H9 (cell line): ENCODE results near the gene WDR36. TPM values are rescaled to one million over a fixed set of nuclear protein-coding genes. Genes with fewer than 3 reads are reported as not detected.

Experiments used
- DNase-seq: peaks from one replicate; pipeline ENCODE4 v3.0.0-alpha.2; 2017
- H2AFZ ChIP-seq: one replicate; pipeline ENCODE4 v1.6.1; 2013; ENCODE audit warnings: mild to moderate bottlenecking, low read length, control low read depth, moderate library complexity
- H2AK5ac ChIP-seq: 2 replicates; pipeline ENCODE4 v1.6.1; 2013; ENCODE audit warnings: low read length, control low read depth, mixed read lengths; ENCODE audit not compliant: insufficient read length
- H2BK120ac ChIP-seq: one replicate; pipeline ENCODE4 v1.6.1; 2013; ENCODE audit warnings: low read depth, mild to moderate bottlenecking, low read length, control low read depth, inconsistent platforms; ENCODE audit not compliant: poor library complexity, severe bottlenecking
- H2BK12ac ChIP-seq: 2 replicates; pipeline ENCODE4 v1.6.1; 2013; ENCODE audit warnings: low read length, control low read depth, mixed read lengths, low read depth; ENCODE audit not compliant: insufficient read length
- H2BK15ac ChIP-seq: 2 replicates; pipeline ENCODE4 v1.6.1; 2013; ENCODE audit warnings: low read depth, low read length, control low read depth
- H2BK20ac ChIP-seq: one replicate; pipeline ENCODE4 v1.6.1; 2013; ENCODE audit warnings: low read depth, mild to moderate bottlenecking, low read length, control low read depth, inconsistent platforms; ENCODE audit not compliant: poor library complexity, severe bottlenecking
- H2BK5ac ChIP-seq: 2 replicates; pipeline ENCODE4 v1.6.1; 2013; ENCODE audit warnings: low read length, control low read depth, mixed read lengths; ENCODE audit not compliant: insufficient read length
- H3K14ac ChIP-seq: 2 replicates; pipeline ENCODE4 v1.6.1; 2013; ENCODE audit warnings: low read length, control low read depth; ENCODE audit not compliant: insufficient read depth
- H3K18ac ChIP-seq: 2 replicates; pipeline ENCODE4 v1.6.1; 2013; ENCODE audit warnings: low read depth, mild to moderate bottlenecking, mixed read lengths, low read length, control low read depth; ENCODE audit not compliant: insufficient read length
- H3K23ac ChIP-seq: 2 replicates; pipeline ENCODE4 v1.6.1; 2013; ENCODE audit warnings: low read length, control low read depth, mixed read lengths, low read depth; ENCODE audit not compliant: insufficient read length
- H3K23me2 ChIP-seq: 2 replicates; pipeline ENCODE4 v1.6.1; 2013; ENCODE audit warnings: low read depth, mild to moderate bottlenecking, mixed read lengths, low read length, control low read depth; ENCODE audit not compliant: insufficient read length, poor library complexity, severe bottlenecking
- H3K27ac ChIP-seq: 2 replicates; pipeline ENCODE4 v1.5.1; 2013; ENCODE audit warnings: low read length, control low read depth, mixed read lengths, low read depth; ENCODE audit not compliant: insufficient read length
- H3K27me3 ChIP-seq: 2 replicates; pipeline ENCODE4 v1.6.1; 2013; ENCODE audit warnings: low read length, control low read depth, inconsistent platforms; ENCODE audit not compliant: insufficient read depth
- H3K4ac ChIP-seq: 2 replicates; pipeline ENCODE4 v1.6.1; 2013; ENCODE audit warnings: low read depth, mild to moderate bottlenecking, control low read depth, inconsistent platforms, low read length, moderate library complexity
- H3K4me1 ChIP-seq: 2 replicates; pipeline ENCODE4 v1.6.1; 2013; ENCODE audit warnings: low read length, control low read depth, inconsistent platforms; ENCODE audit not compliant: insufficient read depth
- H3K4me2 ChIP-seq: 2 replicates; pipeline ENCODE4 v1.6.1; 2013; ENCODE audit warnings: low read length, control low read depth, mixed read lengths; ENCODE audit not compliant: insufficient read length, insufficient read depth
- H3K56ac ChIP-seq: 2 replicates; pipeline ENCODE4 v1.6.1; 2013; ENCODE audit warnings: low read depth, mild to moderate bottlenecking, mixed read lengths, low read length, control low read depth; ENCODE audit not compliant: insufficient read length
- H3K79me1 ChIP-seq: 2 replicates; pipeline ENCODE4 v1.6.1; 2013; ENCODE audit warnings: low read depth, mild to moderate bottlenecking, moderate library complexity, low read length, control low read depth, inconsistent platforms; ENCODE audit not compliant: insufficient read depth, poor library complexity, severe bottlenecking
- H3K79me2 ChIP-seq: 2 replicates; pipeline ENCODE4 v1.6.1; 2013; ENCODE audit warnings: low read length, control low read depth, inconsistent platforms; ENCODE audit not compliant: insufficient read depth
- H3K9ac ChIP-seq: 2 replicates; pipeline ENCODE4 v1.6.1; 2013; ENCODE audit warnings: low read length, control low read depth, mixed read lengths; ENCODE audit not compliant: insufficient read length; ENCODE audit errors: extremely low read depth
- H3K9me3 ChIP-seq: one replicate; pipeline ENCODE4 v1.6.1; 2013; ENCODE audit warnings: low read depth, low read length, inconsistent platforms; ENCODE audit not compliant: control insufficient read depth
- H3T11ph ChIP-seq: one replicate; pipeline ENCODE4 v1.6.1; 2013; ENCODE audit warnings: mild to moderate bottlenecking, low read length, control low read depth, inconsistent platforms
- H4K20me1 ChIP-seq: one replicate; pipeline ENCODE4 v1.6.1; 2013; ENCODE audit not compliant: control insufficient read depth, insufficient read length, insufficient read depth
- H4K5ac ChIP-seq: 2 replicates; pipeline ENCODE4 v1.6.1; 2013; ENCODE audit warnings: low read depth, mild to moderate bottlenecking, mixed read lengths, low read length, control low read depth; ENCODE audit not compliant: insufficient read length
- H4K8ac ChIP-seq: replicated peaks from 2 replicates; pipeline ENCODE4 v1.6.1; 2013; ENCODE audit warnings: low read length, control low read depth, mixed read lengths, low read depth; ENCODE audit not compliant: insufficient read length
- H4K91ac ChIP-seq: 2 replicates; pipeline ENCODE4 v1.6.1; 2013; ENCODE audit warnings: low read depth, mild to moderate bottlenecking, moderate library complexity, mixed read lengths, low read length, control low read depth; ENCODE audit not compliant: insufficient read length
- H3K27ac Mint-ChIP-seq, 3 experiments: 2 replicates in 2 of 3; 3 replicates in 1 of 3; pipeline ENCODE4 v1.8.0; 2020 to 2021; ENCODE audit warnings: mixed read lengths in 3 of 3, mild to moderate bottlenecking in 1 of 3, moderate library complexity in 1 of 3
- H3K27me3 Mint-ChIP-seq: 2 replicates; pipeline ENCODE4 v1.8.0; 2021; ENCODE audit warnings: low read depth, mild to moderate bottlenecking, moderate library complexity, mixed read lengths
- H3K36me3 Mint-ChIP-seq, 3 experiments: 2 replicates in 2 of 3; 3 replicates in 1 of 3; pipeline ENCODE4 v1.8.0; 2020 to 2021; ENCODE audit warnings: low read depth in 3 of 3, mixed read lengths in 3 of 3; ENCODE audit not compliant: insufficient read depth in 1 of 3
- H3K4me1 Mint-ChIP-seq, 2 experiments: 2 replicates each; pipeline ENCODE4 v1.8.0; 2020; ENCODE audit warnings: mixed read lengths in 2 of 2
- H3K4me3 Mint-ChIP-seq, 2 experiments: 2 replicates in 1 of 2; 3 replicates in 1 of 2; pipeline ENCODE4 v1.8.0; 2020 to 2021; ENCODE audit warnings: mild to moderate bottlenecking in 2 of 2, mixed read lengths in 2 of 2, moderate library complexity in 1 of 2
- H3K9me3 Mint-ChIP-seq, 2 experiments: 2 replicates in 1 of 2; 3 replicates in 1 of 2; pipeline ENCODE4 v1.8.0; 2020; ENCODE audit warnings: mild to moderate bottlenecking in 2 of 2, mixed read lengths in 2 of 2, moderate library complexity in 1 of 2
- CTCF ChIP-seq: fragments of 200-600 bp; sonication (generic); conservative IDR thresholded peaks from 3 replicates; pipeline ENCODE4 v1.8.0; 2021; ENCODE audit warnings: antibody characterized with exemption, mild to moderate bottlenecking
- WGBS: extraction: QIAGEN DNeasy Blood & Tissue Kit; methylation state at CpG from one replicate; pipeline ENCODE4 v1.1.7; 2013; ENCODE audit warnings: missing lambda C conversion rate, low lambda C conversion rate, mixed read lengths; ENCODE audit not compliant: insufficient read length; ENCODE audit errors: extremely low coverage; 5-methylcytosine and 5-hydroxymethylcytosine counted together
- total RNA-seq: library from RNA; stranded (reverse); gene quantifications from 2 replicates; pipeline ENCODE4 v1.2.1, GENCODE V29; 2021

Gene WDR36
- total RNA-seq, 1 experiment from 2014 or later, result 42.0 TPM

DNA sequence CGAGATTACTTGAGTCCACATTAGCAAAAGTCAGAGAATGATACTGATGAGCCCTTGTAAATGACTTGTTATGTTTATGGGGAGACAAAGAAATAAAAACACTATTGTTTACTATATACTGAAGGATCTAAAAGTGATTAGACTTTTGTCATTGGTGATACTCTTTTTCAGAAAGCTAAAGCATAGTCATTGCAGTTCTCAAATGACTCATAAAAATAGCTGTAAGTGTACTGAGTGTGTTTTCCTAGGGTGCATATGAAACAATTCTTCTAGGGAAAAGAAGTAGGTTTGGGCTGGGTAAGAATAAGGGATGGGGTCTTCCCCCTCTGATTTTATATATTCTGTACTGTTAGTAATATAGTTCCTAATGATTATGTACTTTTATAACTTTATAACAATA is 32.6 kb downstream of the WDR36 start:
- no peak overlapping the region for H3K18ac ChIP-seq
- H3T11ph ChIP-seq, result no peak overlapping the region
- H4K91ac ChIP-seq, result no peak overlapping the region
- no peak overlapping the region for H3K9ac ChIP-seq
- no peak overlapping the region for H2BK5ac ChIP-seq
- H2BK20ac ChIP-seq, result no peak overlapping the region
- Mint-ChIP-seq H3K4me3 (no peak overlapping the region), H3K36me3 (peaks cover 14 to 56% (median 52%) of the 10 kb centered on the region in 3 experiments; a peak in 6 of 7 replicates), H3K27ac (no peak overlapping the region), H3K9me3 (no peaks in the 10 kb centered on the region), H3K4me1 (peaks cover 24 to 30% of the 10 kb centered on the region in 2 experiments), H3K27me3 (no peaks in the 10 kb centered on the region)
- no peaks in the 10 kb centered on the region for H3K79me2 ChIP-seq
- H2BK15ac ChIP-seq, result no peak overlapping the region
- no peak overlapping the region for H2BK12ac ChIP-seq
- no peak for DNase-seq
- H4K8ac ChIP-seq, result no peak overlapping the region
- H3K79me1 ChIP-seq, result no peaks in the 10 kb centered on the region
- no peak for TF ChIP-seq CTCF
- no peak overlapping the region for H2AK5ac ChIP-seq
- no peak overlapping the region for H3K27ac ChIP-seq
- no peak overlapping the region for H3K4me2 ChIP-seq
- H3K9me3 ChIP-seq, result no peaks in the 10 kb centered on the region
- H3K56ac ChIP-seq, result no peak overlapping the region
- H4K20me1 ChIP-seq, result no peaks in the 10 kb centered on the region
- no peaks in the 10 kb centered on the region; the same call in 1 of the 2 replicates for H3K4me1 ChIP-seq
- WGBS, result no CpG with 5 or more reads among the region's 1 CpG
- no peak overlapping the region for H3K4ac ChIP-seq
- H2BK120ac ChIP-seq, result no peak overlapping the region
- no peak overlapping the region for H3K14ac ChIP-seq
- no peak overlapping the region for H3K23ac ChIP-seq
- H4K5ac ChIP-seq, result no peak overlapping the region
- H3K27me3 ChIP-seq, result no peaks in the 10 kb centered on the region
- no peak overlapping the region for H2AFZ ChIP-seq
- H3K23me2 ChIP-seq, result no peaks in the 10 kb centered on the region
